ENCODE data around the gene TPK1. TPM values are rescaled to one million over a fixed set of nuclear protein-coding genes. Genes with fewer than 3 reads are reported as not detected.
"Not testable (repeated sequence)": the region's sequence is repeated elsewhere in the genome, so short reads cannot be mapped to it uniquely, and the experiment has no call there.

The TPK1 gene
- polyA plus RNA-seq, 3 donors from 2014 or later, result 15.8 to 18.2 (median 16.7) TPM

DNA sequence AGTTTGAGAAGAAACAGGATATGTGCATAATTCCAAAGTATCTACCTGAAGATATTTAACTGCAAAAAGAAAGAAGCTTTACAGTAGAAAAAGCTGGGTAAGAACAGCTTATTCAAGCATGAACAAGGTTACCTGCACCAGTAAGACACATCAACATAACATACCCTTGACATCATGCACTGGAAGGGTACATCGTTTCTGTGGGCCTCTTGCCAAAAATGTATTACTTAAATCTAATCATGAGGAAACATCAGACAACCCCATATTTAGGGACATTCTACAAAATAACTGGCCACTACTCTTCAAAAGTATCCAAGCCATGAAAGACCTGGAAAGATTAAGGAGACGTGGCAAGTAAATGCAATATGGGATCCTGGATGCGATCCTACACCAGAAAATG is 18.9 kb downstream of the TPK1 start:
- Mint-ChIP-seq H3K4me3 (no peak overlapping the region), H3K27me3 (ENCODE audit: low read depth in 3 of 3) (no peaks in the 10 kb centered on the region), H3K9me3 (no peaks in the 10 kb centered on the region), H3K27ac (peak overlapping the region in 1 of 6 donors; percentile 17), H3K4me1 (peaks cover 41 to 53% of the 10 kb centered on the region in 2 donors), H3K36me3 (no peaks in the 10 kb centered on the region)
- no peak for DNase-seq

DNA sequence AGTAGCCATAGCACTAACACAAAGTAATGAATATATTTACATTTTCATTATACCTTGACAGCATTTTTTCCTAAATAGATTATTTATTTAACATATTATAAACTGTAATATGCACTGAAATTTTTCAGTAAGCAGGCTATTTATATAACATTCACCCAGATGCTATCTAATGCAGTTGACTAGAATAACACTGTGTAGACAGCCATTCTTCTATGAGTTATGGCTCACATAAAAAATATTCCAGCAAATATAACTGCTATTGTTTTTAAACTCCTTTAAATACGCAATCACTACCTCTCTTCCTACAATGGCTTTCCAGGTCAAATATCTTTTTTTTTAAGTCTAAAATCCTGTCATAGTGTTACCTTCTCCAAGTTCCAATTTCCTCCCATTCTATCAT is 21.6 kb downstream of the TPK1 start:
- Mint-ChIP-seq H3K4me3 (no peak overlapping the region), H3K9me3 (no peaks in the 10 kb centered on the region), H3K27ac (peak overlapping the region in 3 of 6 donors; percentile 0 to 51 (median 33)), H3K4me1 (peaks cover 35 to 44% of the 10 kb centered on the region in 2 donors), H3K27me3 (ENCODE audit: low read depth in 3 of 3) (peaks cover 0 to 2% (median 1%) of the 10 kb centered on the region in 3 donors), H3K36me3 (peaks cover 0 to 4% (median 0%) of the 10 kb centered on the region in 3 donors)
- DNase-seq, result no peak

DNA sequence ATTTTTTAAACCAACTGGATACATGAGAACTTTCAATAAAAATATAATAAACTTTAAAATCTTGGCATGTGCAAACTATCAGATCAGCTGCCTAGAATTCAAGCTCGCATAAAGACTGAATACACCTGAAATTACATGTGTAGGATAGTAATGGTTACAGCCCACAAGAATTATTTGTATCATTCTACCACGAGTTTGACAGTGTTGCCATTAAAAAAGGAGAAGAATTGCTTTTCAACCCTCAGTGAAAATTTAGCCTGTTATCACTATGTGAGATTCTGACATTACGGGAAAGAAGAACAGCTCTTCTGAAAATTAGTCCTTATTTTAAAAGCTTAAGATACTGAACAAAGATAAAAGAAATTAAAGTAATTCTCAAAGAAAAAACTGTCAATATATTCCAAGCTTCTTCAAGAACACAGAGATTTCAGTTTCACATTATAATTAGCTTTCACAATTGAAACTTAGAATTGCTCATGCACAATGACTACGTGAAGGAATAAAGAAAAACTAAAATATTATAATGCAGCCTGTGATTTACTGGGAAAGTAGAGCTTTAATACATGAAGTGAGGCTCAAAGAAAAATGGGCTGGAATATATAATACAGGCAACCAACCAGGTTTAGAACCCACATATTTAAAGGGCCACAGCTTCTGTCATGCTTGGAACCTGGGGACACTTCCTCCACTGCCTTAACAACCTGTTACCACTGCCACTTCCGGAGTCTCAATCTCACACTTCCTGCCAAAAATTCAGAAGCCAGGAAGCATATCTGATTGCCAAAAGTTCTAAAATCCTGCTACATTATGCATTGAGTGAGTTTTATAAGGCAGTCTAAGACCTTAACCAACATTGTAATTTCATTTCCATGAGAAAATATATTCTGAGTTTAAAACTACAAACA is 23.2 kb downstream of the TPK1 start:
- H3K4me1 Mint-ChIP-seq, result peaks cover 25 to 36% of the 10 kb centered on the region in 2 donors
- no peaks in the 10 kb centered on the region for H3K9me3 Mint-ChIP-seq
- peaks cover 0 to 2% (median 1%) of the 10 kb centered on the region in 3 donors for H3K27me3 Mint-ChIP-seq (ENCODE audit: low read depth in 3 of 3)
- peak overlapping the region; percentile 67 to 92 (median 86) for H3K27ac Mint-ChIP-seq
- DNase-seq, result peak; percentile 37 to 45 (median 43)
- peaks cover 0 to 4% (median 0%) of the 10 kb centered on the region in 3 donors for H3K36me3 Mint-ChIP-seq
- H3K4me3 Mint-ChIP-seq, result peak overlapping the region; percentile 58 to 81 (median 76)

DNA sequence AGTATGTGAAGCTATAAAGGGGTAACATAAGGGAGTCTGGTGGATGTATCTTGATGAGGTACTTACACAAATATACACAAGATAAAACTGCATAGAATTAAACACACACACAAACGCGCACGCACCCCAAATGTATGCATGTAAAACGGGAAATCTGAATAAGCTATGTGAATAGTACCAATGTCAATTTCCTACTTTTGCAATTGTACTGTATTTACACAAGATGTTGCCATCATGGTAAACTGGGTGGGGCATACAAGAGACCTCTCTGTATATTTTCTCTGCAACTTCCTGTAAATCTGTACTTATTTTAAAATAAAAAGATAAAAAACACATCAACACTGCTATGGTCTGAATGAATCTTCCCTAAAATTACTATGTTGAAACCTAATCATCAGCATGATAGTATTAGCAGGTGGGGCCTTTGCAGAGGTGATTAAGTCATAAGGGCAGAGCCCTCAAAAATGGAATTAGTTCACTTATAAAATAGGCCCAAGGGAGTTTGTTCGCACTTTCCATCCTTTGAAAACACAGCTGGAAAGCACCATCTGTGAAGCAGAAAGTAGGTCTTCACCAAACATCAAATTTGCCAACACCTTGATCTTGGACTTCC is 30.1 kb downstream of the TPK1 start:
- Mint-ChIP-seq H3K36me3 (peaks cover 9 to 16% (median 15%) of the 10 kb centered on the region in 3 donors), H3K4me1 (peaks cover 18 to 23% of the 10 kb centered on the region in 2 donors), H3K27ac (no peak overlapping the region)

DNA sequence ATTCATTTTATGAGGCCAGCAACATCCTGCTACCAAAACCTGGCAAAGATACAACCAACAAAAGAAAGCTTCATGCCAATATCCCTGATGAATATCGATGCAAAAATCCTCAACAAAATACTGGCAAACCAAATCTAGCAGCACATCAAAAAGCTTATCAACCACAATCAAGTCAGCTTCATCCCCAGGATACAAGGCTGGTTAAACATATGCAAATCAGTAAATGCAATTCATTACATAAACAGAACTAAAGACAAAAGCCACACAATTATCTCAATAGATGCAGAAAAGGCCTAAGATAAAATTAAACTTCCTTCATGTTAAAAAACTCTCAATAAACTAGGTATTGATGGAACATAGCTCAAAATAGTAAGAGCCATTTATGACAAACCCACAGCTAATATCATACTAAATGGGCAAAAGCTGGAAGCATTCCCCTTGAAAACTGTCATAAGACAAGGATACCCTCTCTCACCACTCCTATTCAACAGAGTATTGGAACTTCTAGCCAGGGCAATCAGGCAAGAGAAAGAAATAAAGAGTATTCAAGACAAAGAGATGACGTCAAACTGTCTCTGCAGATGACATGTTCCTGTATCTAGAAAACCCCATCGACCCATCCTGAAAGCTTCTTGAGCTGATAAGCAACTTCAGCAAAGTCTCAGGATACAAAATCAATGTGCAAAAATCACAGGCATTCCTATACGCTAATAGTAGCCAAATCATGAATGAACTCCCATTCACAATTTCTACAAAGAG is 35.0 kb downstream of the TPK1 start:
- not testable (repeated sequence) for H3K27me3 Mint-ChIP-seq (ENCODE audit: low read depth in 3 of 3); DNase-seq; H3K27ac Mint-ChIP-seq; H3K4me3 Mint-ChIP-seq
- H3K4me1 Mint-ChIP-seq, result peaks cover 16 to 19% of the 10 kb centered on the region in 2 donors
- peaks cover 27 to 43% (median 36%) of the 10 kb centered on the region in 3 donors for H3K36me3 Mint-ChIP-seq
- peaks cover 0 to 17% (median 4%) of the 10 kb centered on the region in 6 donors for H3K9me3 Mint-ChIP-seq

More for the DNA sequence above, 30.1 kb downstream of the TPK1 start:
- Mint-ChIP-seq H3K27me3 (ENCODE audit: low read depth in 3 of 3) (peaks cover 0 to 3% (median 2%) of the 10 kb centered on the region in 3 donors), H3K4me3 (no peak overlapping the region), H3K9me3 (no peaks in the 10 kb centered on the region)
- DNase-seq, result no peak

DNA sequence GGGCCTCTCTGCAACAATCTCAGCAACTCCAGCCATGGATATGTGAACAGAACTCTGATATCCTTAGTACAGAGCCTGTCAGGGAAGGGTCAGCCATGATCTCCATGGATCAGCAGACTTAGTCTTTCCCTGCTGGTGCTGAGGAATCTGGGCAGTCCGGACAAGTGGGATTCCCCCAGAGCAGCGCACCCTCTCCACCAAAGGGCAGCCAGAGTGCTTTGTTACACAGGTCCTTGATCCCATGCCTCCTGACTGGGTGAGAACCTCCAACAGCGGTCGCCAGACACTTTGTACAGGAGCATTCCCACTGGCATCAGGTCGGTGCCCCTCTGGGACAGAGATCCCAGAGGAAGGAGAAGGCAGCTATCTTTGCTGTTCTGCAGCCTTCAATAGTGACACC is 38.9 kb downstream of the TPK1 start:
- no peak for DNase-seq
- peaks cover 0 to 2% (median 2%) of the 10 kb centered on the region in 3 donors for H3K27me3 Mint-ChIP-seq (ENCODE audit: low read depth in 3 of 3)
- no peak overlapping the region for H3K27ac Mint-ChIP-seq
- no peak overlapping the region for H3K4me3 Mint-ChIP-seq
- H3K9me3 Mint-ChIP-seq, result peaks cover 0 to 17% (median 4%) of the 10 kb centered on the region in 6 donors
- peaks cover 22 to 39% (median 29%) of the 10 kb centered on the region in 3 donors for H3K36me3 Mint-ChIP-seq
- H3K4me1 Mint-ChIP-seq, result peaks cover 6 to 8% of the 10 kb centered on the region in 2 donors

DNA sequence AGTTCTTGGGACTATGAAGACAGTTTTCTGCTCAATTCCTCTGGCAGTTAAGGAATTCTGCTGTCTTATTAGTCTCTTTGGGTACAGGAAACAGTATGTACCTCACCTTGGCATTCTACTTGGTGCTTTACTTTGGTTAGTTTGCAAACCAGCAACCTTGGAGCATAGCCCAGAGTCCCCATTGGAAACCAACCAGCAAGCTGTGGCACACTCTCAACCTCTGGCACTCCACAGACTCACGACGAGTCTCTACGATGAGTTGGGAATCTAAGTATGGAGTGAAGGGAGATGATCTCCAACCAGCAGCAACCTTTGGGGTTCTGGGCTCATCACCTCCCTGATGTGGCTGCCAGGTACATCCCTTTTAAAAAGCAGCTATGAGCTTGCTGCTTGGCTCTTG is 43.8 kb downstream of the TPK1 start:
- no peak overlapping the region for H3K4me3 Mint-ChIP-seq
- H3K9me3 Mint-ChIP-seq, result no peaks in the 10 kb centered on the region
- peaks cover 8 to 9% (median 9%) of the 10 kb centered on the region in 3 donors for H3K36me3 Mint-ChIP-seq
- no peaks in the 10 kb centered on the region for H3K4me1 Mint-ChIP-seq
- H3K27me3 Mint-ChIP-seq (ENCODE audit: low read depth in 3 of 3), result no peaks in the 10 kb centered on the region
- no peak for DNase-seq
- no peak overlapping the region for H3K27ac Mint-ChIP-seq

DNA sequence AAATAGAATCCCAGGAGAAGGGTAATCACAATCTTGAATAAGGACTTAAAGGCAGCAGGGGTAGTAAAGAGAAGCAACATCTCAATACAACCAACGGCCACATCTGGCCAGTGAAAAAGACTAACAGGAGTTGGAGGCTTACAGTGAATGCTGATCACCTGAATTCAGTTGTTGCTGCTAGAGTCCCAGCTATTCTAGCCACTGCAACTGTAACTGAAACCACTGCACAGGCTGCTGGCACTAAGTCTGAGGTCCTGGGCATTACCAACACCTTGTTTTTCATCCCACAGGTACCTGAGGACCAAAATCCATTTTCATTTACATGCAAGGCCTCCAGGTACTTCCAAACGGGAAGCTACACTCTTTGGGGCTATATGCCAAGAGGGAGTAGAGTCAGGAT is 44.4 kb downstream of the TPK1 start:
- H3K36me3 Mint-ChIP-seq, result peaks cover 4 to 8% (median 8%) of the 10 kb centered on the region in 3 donors
- peaks cover 0 to 2% of the 10 kb centered on the region in 2 donors for H3K4me1 Mint-ChIP-seq
- H3K27me3 Mint-ChIP-seq (ENCODE audit: low read depth in 3 of 3), result no peaks in the 10 kb centered on the region
- H3K27ac Mint-ChIP-seq, result no peak overlapping the region
- no peak overlapping the region for H3K4me3 Mint-ChIP-seq
- no peaks in the 10 kb centered on the region for H3K9me3 Mint-ChIP-seq
- no peak for DNase-seq

DNA sequence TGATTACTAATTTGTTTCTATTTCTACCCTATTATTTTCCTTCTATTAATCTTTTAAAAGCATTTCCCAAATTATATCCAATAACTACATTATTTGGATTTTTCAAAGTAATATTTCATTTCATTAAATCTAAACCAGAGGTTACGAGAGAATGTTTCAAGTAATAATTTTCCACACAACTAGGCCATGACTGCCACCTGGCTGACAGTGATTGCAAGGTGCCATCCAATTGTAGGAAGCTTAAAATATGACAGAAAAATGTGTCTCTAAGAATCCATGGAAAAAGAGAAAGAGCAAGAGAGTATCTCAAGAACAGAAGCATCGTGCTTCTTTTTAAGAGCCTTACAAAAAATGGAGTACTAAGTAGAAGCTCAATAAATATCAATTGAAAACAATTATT is 48.7 kb downstream of the TPK1 start:
- Mint-ChIP-seq H3K36me3 (no peaks in the 10 kb centered on the region), H3K27ac (no peak overlapping the region), H3K27me3 (ENCODE audit: low read depth in 3 of 3) (no peaks in the 10 kb centered on the region), H3K9me3 (no peaks in the 10 kb centered on the region), H3K4me3 (no peak overlapping the region), H3K4me1 (peaks cover 0 to 5% of the 10 kb centered on the region in 2 donors)
- DNase-seq, result no peak

DNA sequence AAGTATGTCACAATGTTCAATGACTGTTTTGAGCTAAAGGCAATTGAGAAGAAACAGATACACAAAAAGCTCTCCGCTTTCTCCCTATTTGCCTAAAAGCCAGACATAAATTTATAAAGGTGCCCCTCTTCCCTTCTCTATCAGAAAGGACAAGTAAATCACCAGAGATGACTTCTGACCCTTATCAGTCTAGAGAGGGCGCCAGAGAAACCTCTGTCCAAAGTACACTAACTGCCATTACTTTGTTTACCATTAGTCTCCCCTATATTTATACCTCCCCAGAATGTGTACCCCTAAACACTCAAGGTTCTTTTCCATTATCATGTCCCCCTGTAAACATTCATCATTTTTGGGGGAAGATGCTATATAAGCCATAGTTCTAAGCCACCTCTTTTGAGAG is 49.3 kb downstream of the TPK1 start:
- Mint-ChIP-seq H3K27ac (no peak overlapping the region), H3K4me1 (peaks cover 0 to 5% of the 10 kb centered on the region in 2 donors)
- peak in 2 of 3 donors; percentile 1 to 7 for DNase-seq

DNA sequence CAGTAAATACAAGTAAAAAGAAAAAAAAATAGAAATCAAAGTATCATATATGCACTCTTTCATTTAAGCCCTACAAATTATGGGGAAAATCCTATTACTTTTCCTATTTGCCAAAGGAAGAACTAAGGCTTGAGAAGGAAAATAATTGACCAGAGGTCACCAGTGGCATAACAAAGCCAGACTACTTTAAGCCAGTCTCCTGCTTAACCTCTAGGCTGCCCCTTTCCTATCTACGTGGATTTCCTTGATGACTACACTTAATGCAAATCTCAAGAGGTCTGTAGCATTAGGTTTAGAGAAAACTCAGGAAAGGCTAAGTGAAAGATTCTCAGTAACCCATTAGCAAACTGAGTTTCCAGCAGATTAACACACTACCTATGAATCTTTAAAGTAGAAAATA is 49.8 kb downstream of the TPK1 start:
- Mint-ChIP-seq H3K27me3 (ENCODE audit: low read depth in 3 of 3) (no peaks in the 10 kb centered on the region), H3K9me3 (no peaks in the 10 kb centered on the region), H3K4me1 (peaks cover 0 to 5% of the 10 kb centered on the region in 2 donors), H3K27ac (no peak overlapping the region), H3K36me3 (no peaks in the 10 kb centered on the region), H3K4me3 (no peak overlapping the region)
- no peak for DNase-seq

More for the DNA sequence above, 49.3 kb downstream of the TPK1 start:
- H3K4me3 Mint-ChIP-seq, result no peak overlapping the region
- H3K36me3 Mint-ChIP-seq, result no peaks in the 10 kb centered on the region
- H3K9me3 Mint-ChIP-seq, result no peaks in the 10 kb centered on the region
- H3K27me3 Mint-ChIP-seq (ENCODE audit: low read depth in 3 of 3), result no peaks in the 10 kb centered on the region

DNA sequence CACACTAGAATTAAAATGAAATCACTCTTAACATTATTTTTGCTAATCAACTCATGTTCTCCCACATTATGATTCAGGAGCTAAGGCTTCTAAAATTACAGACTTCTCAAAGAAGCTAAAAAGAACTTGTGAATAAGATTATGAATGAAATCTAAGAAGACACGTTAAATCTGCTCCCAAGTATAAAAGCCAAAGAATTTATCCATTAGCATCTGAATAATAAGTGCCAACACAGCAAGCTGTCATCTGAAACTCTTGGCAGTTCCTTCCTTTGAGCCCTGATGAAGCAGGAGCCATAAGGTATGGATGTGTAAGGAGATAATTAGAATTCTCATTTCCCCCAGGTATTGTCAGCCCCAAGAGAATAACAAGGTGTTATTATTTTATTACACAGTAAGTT is 50.3 kb downstream of the TPK1 start:
- Mint-ChIP-seq H3K36me3 (no peaks in the 10 kb centered on the region), H3K27me3 (ENCODE audit: low read depth in 3 of 3) (no peaks in the 10 kb centered on the region), H3K9me3 (no peaks in the 10 kb centered on the region), H3K4me3 (no peak overlapping the region), H3K4me1 (peaks cover 0 to 5% of the 10 kb centered on the region in 2 donors), H3K27ac (no peak overlapping the region)
- no peak for DNase-seq

DNA sequence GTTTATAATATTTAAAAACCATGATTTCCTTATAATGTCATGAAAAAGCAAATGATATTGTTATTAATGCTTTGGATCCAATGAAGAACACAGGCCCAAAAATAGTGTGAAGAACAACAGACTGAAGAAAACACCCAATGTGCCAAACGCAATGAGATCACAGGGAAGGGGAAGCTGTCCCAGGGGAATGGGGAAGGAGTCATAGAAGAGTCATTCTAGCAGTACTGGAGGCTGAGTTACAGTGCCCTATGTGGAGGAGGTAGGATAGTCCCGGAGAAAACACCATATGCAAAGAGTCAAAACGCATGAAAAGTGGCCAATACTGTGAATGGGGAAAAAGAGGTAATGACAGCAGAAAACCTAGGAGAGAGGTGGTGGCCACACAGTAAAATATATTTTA is 50.9 kb downstream of the TPK1 start:
- no peak overlapping the region for H3K27ac Mint-ChIP-seq
- no peaks in the 10 kb centered on the region for H3K9me3 Mint-ChIP-seq
- peaks cover 0 to 5% of the 10 kb centered on the region in 2 donors for H3K4me1 Mint-ChIP-seq
- H3K36me3 Mint-ChIP-seq, result no peaks in the 10 kb centered on the region
- no peak overlapping the region for H3K4me3 Mint-ChIP-seq
- DNase-seq, result no peak
- H3K27me3 Mint-ChIP-seq (ENCODE audit: low read depth in 3 of 3), result no peaks in the 10 kb centered on the region

Data from immature natural killer cell (primary cell).